GM23248 (cell line): ENCODE measurements around the gene LEF1.

Source experiments
- EZH2 ChIP-seq: fragments of 200-600 bp; sonication (generic); IDR thresholded peaks from 2 replicates; pipeline ENCODE4 v1.6.1; 2018; ENCODE audit warnings: antibody characterized with exemption, mild to moderate bottlenecking; ENCODE audit not compliant: insufficient read depth, poor library complexity, severe bottlenecking
- EZH2phosphoT487 ChIP-seq: fragments of 200-600 bp; sonication (generic); IDR thresholded peaks from 2 replicates; pipeline ENCODE4 v1.6.1; 2018; ENCODE audit warnings: antibody characterized with exemption, moderate library complexity, mild to moderate bottlenecking, low read depth; ENCODE audit not compliant: insufficient read depth

GRCh38 chr4:108120789-108121188 lies 47.9 kb downstream of the LEF1 start:
- no peak for TF ChIP-seq EZH2
- TF ChIP-seq EZH2phosphoT487: no peak
